GM21390 (cell line): Measurements from ENCODE around the gene NUSAP1.
"Not testable (repeated sequence)": the region's sequence is repeated elsewhere in the genome, so short reads cannot be mapped to it uniquely, and the experiment has no call there.

Experiments
- ATAC-seq: cut with Tn5 transposase; IDR thresholded peaks from one replicate; pipeline ENCODE4 v1.9.1; 2021; ENCODE audit not compliant: unreplicated experiment

The NUSAP1 gene

GRCh38 chr15:41411031-41411430, 78.3 kb downstream of the NUSAP1 start:
- ATAC-seq = no peak

- no peak for ATAC-seq
These were observed 78.8 kb downstream of the NUSAP1 start for GRCh38 chr15:41411441-41411840.

- no peak for ATAC-seq
These were observed 83.6 kb downstream of the NUSAP1 start for GRCh38 chr15:41416128-41416741.

- ATAC-seq = peak; percentile 81
These were observed 84.2 kb downstream of the NUSAP1 start, which contains the start of gene RTF1 for GRCh38 chr15:41416742-41417417. TSS of gene RTF1 (plus strand) at chr15:41417095. CDS start at chr15:41417116, 21 bp downstream.

- peak; percentile 37 for ATAC-seq
These were observed 84.9 kb downstream of the NUSAP1 start for GRCh38 chr15:41417418-41418195.

GRCh38 chr15:41423979-41424659, 91.4 kb downstream of the NUSAP1 start:
- peak; percentile 82 for ATAC-seq

GRCh38 chr15:41424809-41425208, 92.1 kb downstream of the NUSAP1 start:
- ATAC-seq = no peak

- ATAC-seq = not testable (repeated sequence)
These were observed 93.2 kb downstream of the NUSAP1 start for GRCh38 chr15:41425907-41426306.

- peak; percentile 86 for ATAC-seq
These were observed 96.6 kb downstream of the NUSAP1 start for GRCh38 chr15:41429003-41429890.
